Measurements from ENCODE around the gene TMEM72. TPM values are rescaled to one million over a fixed set of nuclear protein-coding genes. Genes with fewer than 3 reads are reported as not detected.

TMEM72 gene
- total and polyA plus RNA-seq, 2 donors (not counting 1 experiment from before 2014, with no cell fraction given) = not detected

GRCh38 chr10:44948642-44949041, 37.5 kb downstream of the TMEM72 start:
- Histone ChIP-seq H3K27ac (ENCODE audit: low read length in 2 of 2) (no peak overlapping the region), H3K9ac (ENCODE audit: low read length) (no peak overlapping the region), H3K79me2 (ENCODE audit: control insufficient read depth, insufficient read depth, low read length) (no peaks in the 10 kb centered on the region), H3K4me2 (replicated peaks; ENCODE audit: low read depth, low read length, poor library complexity, severe bottlenecking) (peak overlapping the region; percentile 47), H2AFZ (ENCODE audit: insufficient read depth, low read depth, low read length, poor library complexity, severe bottlenecking) (no peak overlapping the region), H3K4me3 (ENCODE audit: control extremely low read depth in 1 of 5, extremely low read depth in 1 of 5, insufficient read depth in 1 of 5, low read depth in 2 of 5, low read length in 4 of 5) (no peak overlapping the region), H3K27me3 (replicated peaks in 1 of 4; ENCODE audit: control extremely low read depth in 1 of 4, control insufficient read depth in 3 of 4, insufficient read depth in 4 of 4, low read length in 3 of 4) (no peaks in the 10 kb centered on the region), H3K9me3 (ENCODE audit: control extremely low read depth in 1 of 3, control insufficient read depth in 2 of 3, insufficient read depth in 1 of 3, low read length in 2 of 3) (peaks cover 0 to 10% (median 3%) of the 10 kb centered on the region in 3 donors), H3K36me3 (replicated peaks in 1 of 2; ENCODE audit: control extremely low read depth in 1 of 2, control insufficient read depth in 1 of 2, extremely low read depth in 1 of 2, insufficient read depth in 2 of 2, low read length in 1 of 2) (peaks cover 0 to 3% of the 10 kb centered on the region in 2 experiments), H3K4me1 (ENCODE audit: control insufficient read depth in 2 of 2, insufficient read depth in 2 of 2, low read length in 2 of 2) (peaks cover 27 to 46% of the 10 kb centered on the region in 2 donors), H4K20me1 (ENCODE audit: control insufficient read depth, insufficient read depth, low read length, poor library complexity, severe bottlenecking) (peaks cover 5% of the 10 kb centered on the region)
- peak; percentile 25 for DNase-seq
- POLR2A ChIA-PET = no interaction called here
- peaks cover 43% of the 10 kb centered on the region for H3K4me1 Mint-ChIP-seq
- H3K4me3 Mint-ChIP-seq = peak overlapping the region; percentile 36
- CTCF ChIA-PET = interaction anchor here (1.7 to 5.1 kb wide), 2 partner anchors 15 to 16 kb away, joined by 5 to 22 read pairs; no protein-coding TSS in a partner anchor
- no peaks in the 10 kb centered on the region for H3K27me3 Mint-ChIP-seq
- TF ChIP-seq EZH2 (IDR thresholded peaks at IDR 0.05; ENCODE audit: borderline replicate concordance, insufficient read depth, low read depth, low read length, poor library complexity, severe bottlenecking) = no peak
- TF ChIP-seq, protein P1, sequence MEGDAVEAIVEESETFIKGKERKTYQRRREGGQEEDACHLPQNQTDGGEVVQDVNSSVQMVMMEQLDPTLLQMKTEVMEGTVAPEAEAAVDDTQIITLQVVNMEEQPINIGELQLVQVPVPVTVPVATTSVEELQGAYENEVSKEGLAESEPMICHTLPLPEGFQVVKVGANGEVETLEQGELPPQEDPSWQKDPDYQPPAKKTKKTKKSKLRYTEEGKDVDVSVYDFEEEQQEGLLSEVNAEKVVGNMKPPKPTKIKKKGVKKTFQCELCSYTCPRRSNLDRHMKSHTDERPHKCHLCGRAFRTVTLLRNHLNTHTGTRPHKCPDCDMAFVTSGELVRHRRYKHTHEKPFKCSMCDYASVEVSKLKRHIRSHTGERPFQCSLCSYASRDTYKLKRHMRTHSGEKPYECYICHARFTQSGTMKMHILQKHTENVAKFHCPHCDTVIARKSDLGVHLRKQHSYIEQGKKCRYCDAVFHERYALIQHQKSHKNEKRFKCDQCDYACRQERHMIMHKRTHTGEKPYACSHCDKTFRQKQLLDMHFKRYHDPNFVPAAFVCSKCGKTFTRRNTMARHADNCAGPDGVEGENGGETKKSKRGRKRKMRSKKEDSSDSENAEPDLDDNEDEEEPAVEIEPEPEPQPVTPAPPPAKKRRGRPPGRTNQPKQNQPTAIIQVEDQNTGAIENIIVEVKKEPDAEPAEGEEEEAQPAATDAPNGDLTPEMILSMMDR (IDR thresholded peaks at IDR 0.05) = no peak
- intact Hi-C loops (cut with micrococcal nuclease) = no loop called here
- H3K9me3 Mint-ChIP-seq (ENCODE audit: insufficient read depth) = peaks cover 10% of the 10 kb centered on the region
- H3K27ac Mint-ChIP-seq = no peak overlapping the region
- WGBS (ENCODE audit: insufficient coverage) = no CpG with 5 or more reads among the region's 1 CpG
- no peak for ATAC-seq (ENCODE audit: low read depth)

- no peaks in the 10 kb centered on the region for H3K79me2 ChIP-seq (ENCODE audit: control insufficient read depth, insufficient read depth, low read length)
- ChIA-PET POLR2A (no interaction called here), CTCF (interaction anchor here (1.4 to 5.1 kb wide), 3 partner anchors 14 to 17 kb away, joined by 4 to 22 read pairs (median 5); no protein-coding TSS in a partner anchor)
- ATAC-seq (ENCODE audit: low read depth) (no peak), DNase-seq (no peak)
- peaks cover 27 to 46% of the 10 kb centered on the region in 2 donors for H3K4me1 ChIP-seq (ENCODE audit: control insufficient read depth in 2 of 2, insufficient read depth in 2 of 2, low read length in 2 of 2)
- Mint-ChIP-seq H3K27me3 (no peaks in the 10 kb centered on the region), H3K4me1 (peaks cover 43% of the 10 kb centered on the region), H3K4me3 (no peak overlapping the region), H3K27ac (no peak overlapping the region), H3K9me3 (ENCODE audit: insufficient read depth) (peaks cover 7% of the 10 kb centered on the region)
- peaks cover 0 to 8% (median 2%) of the 10 kb centered on the region in 3 donors for H3K9me3 ChIP-seq (ENCODE audit: control extremely low read depth in 1 of 3, control insufficient read depth in 2 of 3, insufficient read depth in 1 of 3, low read length in 2 of 3)
- 61% methylated on average over 3 of the region's 5 CpGs for WGBS (ENCODE audit: insufficient coverage)
- intact Hi-C loops (cut with micrococcal nuclease) = no loop called here
- no peak overlapping the region for H3K27ac ChIP-seq (ENCODE audit: low read length in 2 of 2)
- H3K36me3 ChIP-seq (replicated peaks in 1 of 2; ENCODE audit: control extremely low read depth in 1 of 2, control insufficient read depth in 1 of 2, extremely low read depth in 1 of 2, insufficient read depth in 2 of 2, low read length in 1 of 2) = peaks cover 0 to 3% of the 10 kb centered on the region in 2 experiments
- H2AFZ ChIP-seq (ENCODE audit: insufficient read depth, low read depth, low read length, poor library complexity, severe bottlenecking) = no peak overlapping the region
- no peak overlapping the region for H3K4me3 ChIP-seq (ENCODE audit: control extremely low read depth in 1 of 5, extremely low read depth in 1 of 5, insufficient read depth in 1 of 5, low read depth in 2 of 5, low read length in 4 of 5)
- peak overlapping the region; percentile 18 for H3K4me2 ChIP-seq (replicated peaks; ENCODE audit: low read depth, low read length, poor library complexity, severe bottlenecking)
- no peak for TF ChIP-seq EZH2 (IDR thresholded peaks at IDR 0.05; ENCODE audit: borderline replicate concordance, insufficient read depth, low read depth, low read length, poor library complexity, severe bottlenecking)
- TF ChIP-seq, protein P1 (IDR thresholded peaks at IDR 0.05) = no peak
- H3K27me3 ChIP-seq (replicated peaks in 1 of 4; ENCODE audit: control extremely low read depth in 1 of 4, control insufficient read depth in 3 of 4, insufficient read depth in 4 of 4, low read length in 3 of 4) = no peaks in the 10 kb centered on the region
- H3K9ac ChIP-seq (ENCODE audit: low read length) = no peak overlapping the region
- H4K20me1 ChIP-seq (ENCODE audit: control insufficient read depth, insufficient read depth, low read length, poor library complexity, severe bottlenecking) = peaks cover 5% of the 10 kb centered on the region
Measured at GRCh38 chr10:44949127-44949802, 38.1 kb downstream of the TMEM72 start.

All from B cell (primary cell).